Measurements from ENCODE around the gene FAM133A.
A peak's percentile ranks its signal among the peaks of the same experiment; 100 is the strongest.

Gene FAM133A

DNA sequence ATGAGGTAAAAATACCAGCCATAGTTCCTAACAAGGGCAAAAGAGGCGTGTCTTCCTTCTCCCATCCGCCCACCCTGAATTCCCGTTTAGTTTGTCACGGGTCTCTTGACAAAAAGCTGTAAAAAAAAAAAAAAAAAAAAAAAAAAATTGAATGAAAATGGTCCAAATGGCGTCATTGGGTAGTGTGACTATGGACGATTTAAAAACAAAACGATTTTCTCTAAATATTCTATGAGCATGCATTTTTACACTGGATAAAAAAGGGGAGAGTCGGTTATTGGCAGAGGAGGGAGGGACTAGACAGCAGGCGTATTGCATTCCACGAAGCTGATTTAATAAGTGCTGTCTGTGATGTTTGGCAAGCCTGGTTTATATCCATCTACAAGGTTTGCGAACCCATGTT is at the start of gene FAM133A:
FAM133A (plus strand) TSS at position 338 of the 403 bp plus-strand sequence. CDS start 35,214 bp downstream, outside the sequence.
- Mint-ChIP-seq H3K36me3 (no peaks in the 10 kb centered on the region), H3K27ac (peak within 1 kb of the TSS; percentile 95), H3K4me1 (peaks cover 16% of the 10 kb centered on the region), H3K4me3 (peak within 1 kb of the TSS; percentile 96), H3K9me3 (no peaks in the 10 kb centered on the region), H3K27me3 (no peaks in the 10 kb centered on the region)

DNA sequence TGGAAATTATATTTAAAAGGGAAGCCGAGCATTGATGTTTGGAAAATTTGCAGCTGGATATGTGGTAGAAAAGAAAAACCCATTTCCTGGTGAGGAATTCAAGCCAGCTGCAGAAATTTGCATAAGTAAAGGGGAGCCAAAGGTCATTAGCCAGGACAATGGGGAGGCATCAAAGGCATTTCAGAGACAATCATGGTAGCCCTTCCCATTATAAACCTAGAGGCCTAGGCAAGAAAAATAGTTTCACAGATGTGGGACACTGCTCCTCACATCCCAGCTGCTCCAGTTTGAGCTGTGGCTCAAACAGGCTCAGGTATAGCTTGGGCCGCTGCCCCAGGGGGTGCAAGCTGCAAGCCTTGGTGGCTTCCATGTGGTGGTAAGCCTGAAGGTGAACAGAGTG is 36.4 kb upstream of the FAM133A start:
- H3K4me3 Mint-ChIP-seq, result no peak overlapping the region
- no peaks in the 10 kb centered on the region for H3K4me1 Mint-ChIP-seq
- H3K27me3 Mint-ChIP-seq, result peaks cover 2% of the 10 kb centered on the region
- no peaks in the 10 kb centered on the region for H3K9me3 Mint-ChIP-seq
- no peaks in the 10 kb centered on the region for H3K36me3 Mint-ChIP-seq
- no peak overlapping the region for H3K27ac Mint-ChIP-seq

DNA sequence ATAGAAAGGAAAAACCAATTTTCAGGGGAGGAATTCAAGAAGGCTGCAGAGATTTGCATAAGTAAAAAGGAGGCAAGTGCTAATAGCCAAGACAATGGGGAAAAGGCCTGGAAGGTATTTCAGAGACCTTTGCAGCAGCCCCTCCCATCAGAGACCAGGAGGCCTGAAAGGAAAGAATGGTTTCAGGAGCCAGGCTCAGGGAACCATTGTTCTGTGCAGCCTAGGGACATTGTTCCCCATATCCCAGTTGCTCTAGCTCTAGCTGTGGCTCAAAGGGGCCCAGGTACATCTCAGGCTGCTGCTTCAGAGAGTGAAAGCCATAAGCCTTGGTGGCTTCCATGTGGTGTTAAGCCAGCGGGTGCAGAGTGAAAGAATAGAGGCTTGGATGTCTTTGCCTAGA is 24.6 kb upstream of the FAM133A start:
- H3K27me3 Mint-ChIP-seq, result no peaks in the 10 kb centered on the region
- no peaks in the 10 kb centered on the region for H3K9me3 Mint-ChIP-seq
- no peaks in the 10 kb centered on the region for H3K4me1 Mint-ChIP-seq
- H3K36me3 Mint-ChIP-seq, result no peaks in the 10 kb centered on the region
- H3K27ac Mint-ChIP-seq, result no peak overlapping the region
- no peak overlapping the region for H3K4me3 Mint-ChIP-seq

DNA sequence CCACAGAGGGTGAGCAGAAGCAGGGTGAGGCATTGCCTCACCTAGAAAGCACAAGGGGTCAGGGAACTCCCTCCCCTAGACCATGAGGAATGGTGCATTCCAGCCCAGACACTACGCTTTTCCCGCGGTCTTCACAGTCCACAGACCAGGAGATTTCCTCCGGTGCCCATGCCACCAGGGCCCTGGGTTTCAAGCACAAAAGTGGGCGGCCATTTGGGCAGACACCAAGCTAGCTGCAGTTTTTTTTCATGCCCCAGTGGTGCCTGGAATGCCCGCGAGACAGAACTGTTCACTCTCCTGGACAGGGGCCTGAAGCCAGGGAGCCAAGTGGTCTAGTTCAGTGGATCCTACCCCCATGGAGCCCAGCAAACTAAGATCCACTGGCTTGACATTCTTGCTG is 13.4 kb upstream of the FAM133A start:
- H3K4me1 Mint-ChIP-seq, result no peaks in the 10 kb centered on the region
- no peaks in the 10 kb centered on the region for H3K36me3 Mint-ChIP-seq
- H3K4me3 Mint-ChIP-seq, result no peak overlapping the region
- no peak overlapping the region for H3K27ac Mint-ChIP-seq
- H3K27me3 Mint-ChIP-seq, result no peaks in the 10 kb centered on the region
- no peaks in the 10 kb centered on the region for H3K9me3 Mint-ChIP-seq

DNA sequence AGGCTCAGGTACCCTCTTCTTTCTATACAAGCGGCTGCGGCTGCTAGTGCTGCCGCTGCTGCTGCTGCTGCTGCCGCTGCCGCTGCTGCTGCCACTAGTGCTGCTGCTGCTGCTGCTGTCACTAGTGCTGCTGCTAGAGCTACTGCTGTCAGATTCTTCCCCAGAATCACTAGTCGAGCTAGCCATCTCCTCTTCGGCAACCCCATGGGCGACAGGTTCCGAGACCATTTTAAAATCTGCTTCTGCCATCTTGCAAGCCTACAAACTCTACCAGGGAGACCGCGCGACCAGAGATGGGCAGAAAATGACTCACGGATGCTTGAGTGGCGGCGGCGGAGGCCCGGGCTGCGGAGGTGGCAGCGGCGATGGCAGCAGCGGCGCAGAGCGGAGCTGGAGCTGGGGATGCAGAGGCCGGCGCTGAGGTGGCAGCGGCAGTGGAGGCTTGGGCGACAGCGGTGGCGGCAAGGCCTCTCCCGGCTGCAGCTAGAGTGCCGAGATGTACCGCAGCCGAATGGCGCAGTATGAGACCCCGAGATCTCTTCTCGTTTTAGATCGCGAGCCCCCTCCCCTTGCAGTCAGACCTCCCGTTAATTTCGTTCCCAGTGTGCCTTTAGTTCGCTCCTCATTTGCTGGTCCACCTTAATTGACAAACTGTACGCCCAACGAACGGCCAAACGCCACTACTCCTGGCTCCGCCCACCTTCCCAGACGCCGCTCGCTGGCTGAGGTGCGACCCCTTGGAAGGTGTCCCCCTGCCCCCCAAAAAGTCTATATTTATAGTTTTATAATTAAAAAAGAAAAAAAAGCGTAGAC is 744 bp upstream of the FAM133A start, which contains the start of gene NAP1L3:
NAP1L3 (minus strand) TSS at position 523 of the 813 bp plus-strand sequence; CDS start at position 249, 274 bp downstream.
- Mint-ChIP-seq H3K27ac (peak within 1 kb of the TSS; percentile 95), H3K4me3 (peak within 1 kb of the TSS; percentile 96), H3K4me1 (peaks cover 16% of the 10 kb centered on the region)

DNA sequence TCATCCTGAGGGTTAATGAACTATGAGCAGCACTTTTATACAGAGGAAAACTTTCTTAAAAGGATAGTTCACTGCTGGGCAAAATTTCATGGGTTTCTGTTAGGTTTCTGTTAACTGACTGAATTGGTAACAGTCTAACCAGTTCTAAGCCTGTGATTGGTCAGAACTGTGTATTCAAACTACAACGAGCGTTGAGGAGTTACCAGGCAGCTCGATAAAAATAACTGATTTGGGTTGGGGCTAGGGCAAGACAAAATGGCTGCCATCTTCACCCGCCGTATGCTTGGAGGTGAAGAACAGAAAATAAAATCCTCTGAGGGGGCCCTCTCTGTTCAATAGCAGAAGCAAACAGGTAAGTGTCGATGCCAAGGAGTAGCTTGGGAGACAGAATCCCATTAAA is 22.0 kb downstream of the FAM133A start:
- Mint-ChIP-seq H3K27me3 (peaks cover 1% of the 10 kb centered on the region), H3K4me3 (no peak overlapping the region), H3K9me3 (no peaks in the 10 kb centered on the region), H3K4me1 (no peaks in the 10 kb centered on the region), H3K27ac (no peak overlapping the region), H3K36me3 (no peaks in the 10 kb centered on the region)

More for the DNA sequence above, 744 bp upstream of the FAM133A start, which contains the start of gene NAP1L3:
- H3K36me3 Mint-ChIP-seq, result no peaks in the 10 kb centered on the region
- H3K9me3 Mint-ChIP-seq, result no peaks in the 10 kb centered on the region
- H3K27me3 Mint-ChIP-seq, result no peaks in the 10 kb centered on the region

DNA sequence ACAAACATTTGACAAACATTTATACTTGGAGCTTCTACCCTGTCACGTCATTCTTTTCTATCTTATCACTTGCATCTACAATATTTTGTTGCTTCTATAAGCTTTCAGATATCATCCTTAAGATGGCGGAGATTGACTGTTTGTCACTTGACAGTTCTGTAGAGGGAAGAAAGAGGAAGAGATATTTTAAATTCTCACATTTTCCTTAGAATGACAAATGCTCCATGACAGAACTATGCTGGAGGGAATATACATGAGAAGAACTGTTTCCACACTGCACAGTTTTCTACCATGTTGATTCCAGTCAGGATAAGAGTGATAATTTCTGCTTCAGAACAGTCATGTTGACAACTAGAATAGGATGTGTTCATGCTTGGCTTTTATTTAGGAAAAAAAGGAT is 29.7 kb downstream of the FAM133A start:
- Mint-ChIP-seq H3K27ac (no peak overlapping the region), H3K4me1 (no peaks in the 10 kb centered on the region), H3K9me3 (no peaks in the 10 kb centered on the region), H3K4me3 (no peak overlapping the region), H3K27me3 (no peaks in the 10 kb centered on the region), H3K36me3 (no peaks in the 10 kb centered on the region)

DNA sequence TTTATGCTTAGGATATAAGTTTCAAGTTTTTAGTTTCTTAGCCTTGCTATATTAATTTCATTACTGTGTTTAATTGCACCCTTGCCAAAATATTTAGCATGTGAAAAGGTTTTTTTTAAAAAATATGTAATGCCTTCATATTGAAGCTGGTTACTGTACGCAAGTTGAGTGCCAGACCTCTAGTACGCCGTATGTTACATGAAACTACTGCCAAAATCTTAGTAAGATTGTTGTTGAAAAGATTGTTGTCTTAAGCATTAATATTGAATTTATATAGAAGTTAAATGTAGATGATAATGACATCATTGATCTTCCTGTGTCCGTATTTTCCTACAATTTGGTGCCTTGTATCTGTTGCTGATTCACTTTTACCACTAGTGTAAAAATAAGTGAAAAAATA is 37.1 kb downstream of the FAM133A start:
- H3K36me3 Mint-ChIP-seq, result no peaks in the 10 kb centered on the region
- H3K27me3 Mint-ChIP-seq, result no peaks in the 10 kb centered on the region
- no peak overlapping the region for H3K27ac Mint-ChIP-seq
- H3K9me3 Mint-ChIP-seq, result peaks cover 4% of the 10 kb centered on the region
- H3K4me1 Mint-ChIP-seq, result no peaks in the 10 kb centered on the region
- H3K4me3 Mint-ChIP-seq, result no peak overlapping the region

DNA sequence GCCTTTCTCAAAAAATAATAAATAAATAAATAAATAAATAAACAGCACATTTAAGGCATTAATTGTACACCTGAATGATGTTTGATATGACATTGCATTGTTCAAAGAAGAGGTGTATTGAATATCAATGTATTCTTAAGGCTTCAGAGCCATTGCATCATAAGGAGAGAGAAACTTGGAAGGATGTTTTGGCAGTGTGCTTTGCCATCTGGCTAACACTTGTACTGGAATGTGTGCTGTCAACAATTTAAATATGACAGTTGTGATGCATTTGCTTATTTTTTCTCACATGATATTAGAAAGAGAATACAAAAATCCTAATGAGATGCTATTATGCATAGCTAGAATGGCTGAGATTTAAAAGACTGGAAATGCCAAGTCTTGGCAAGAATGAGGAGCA is 67.8 kb downstream of the FAM133A start:
- no peaks in the 10 kb centered on the region for H3K4me1 Mint-ChIP-seq
- H3K4me3 Mint-ChIP-seq, result no peak overlapping the region
- H3K27me3 Mint-ChIP-seq, result no peaks in the 10 kb centered on the region
- no peak overlapping the region for H3K27ac Mint-ChIP-seq
- H3K9me3 Mint-ChIP-seq, result no peaks in the 10 kb centered on the region
- H3K36me3 Mint-ChIP-seq, result no peaks in the 10 kb centered on the region

DNA sequence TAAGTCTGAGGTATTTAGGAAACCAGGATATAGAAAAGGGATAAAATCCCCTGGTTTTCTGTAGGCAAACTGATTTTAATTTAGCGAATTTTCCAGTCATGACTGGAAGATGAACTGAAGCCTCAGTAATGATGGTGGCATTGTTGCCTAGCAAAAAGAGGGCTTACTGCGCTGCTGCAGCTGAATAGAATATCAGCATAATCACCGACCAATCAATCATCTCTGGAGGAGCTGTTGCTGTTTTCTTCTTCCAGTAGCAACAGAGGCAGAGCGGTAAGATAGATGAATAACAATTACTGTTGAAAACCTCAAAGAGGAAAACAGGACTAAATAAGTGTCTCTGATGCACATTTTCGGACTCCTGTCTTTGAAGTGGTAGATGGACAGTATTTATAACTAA is 86.2 kb downstream of the FAM133A start:
- H3K4me3 Mint-ChIP-seq, result no peak overlapping the region
- H3K9me3 Mint-ChIP-seq, result no peaks in the 10 kb centered on the region
- H3K27me3 Mint-ChIP-seq, result no peaks in the 10 kb centered on the region
- no peaks in the 10 kb centered on the region for H3K4me1 Mint-ChIP-seq
- no peak overlapping the region for H3K27ac Mint-ChIP-seq
- H3K36me3 Mint-ChIP-seq, result no peaks in the 10 kb centered on the region

All from activated naive CD4-positive, alpha-beta T cell treated with anti-CD3 and anti-CD28 coated beads, Interleukin-2, amount 50 U/mL, for 24 hours (primary cell).